Hepatocyte (in vitro differentiated cells): Measurements from ENCODE around the gene MGAT5B.

Experiments used
- EZH2 ChIP-seq: fragments of 200-600 bp; sonication (generic); IDR thresholded peaks from 2 replicates; pipeline ENCODE4 v1.6.1; 2016; ENCODE audit warnings: antibody characterized with exemption, mild to moderate bottlenecking, borderline replicate concordance
- TF ChIP-seq, protein P1 (sequence below): fragments of 200-600 bp; sonication (generic); IDR thresholded peaks from 2 replicates; pipeline ENCODE4 v1.5.1; 2016; ENCODE audit warnings: antibody characterized with exemption, mild to moderate bottlenecking; ENCODE audit not compliant: poor library complexity

DNA sequence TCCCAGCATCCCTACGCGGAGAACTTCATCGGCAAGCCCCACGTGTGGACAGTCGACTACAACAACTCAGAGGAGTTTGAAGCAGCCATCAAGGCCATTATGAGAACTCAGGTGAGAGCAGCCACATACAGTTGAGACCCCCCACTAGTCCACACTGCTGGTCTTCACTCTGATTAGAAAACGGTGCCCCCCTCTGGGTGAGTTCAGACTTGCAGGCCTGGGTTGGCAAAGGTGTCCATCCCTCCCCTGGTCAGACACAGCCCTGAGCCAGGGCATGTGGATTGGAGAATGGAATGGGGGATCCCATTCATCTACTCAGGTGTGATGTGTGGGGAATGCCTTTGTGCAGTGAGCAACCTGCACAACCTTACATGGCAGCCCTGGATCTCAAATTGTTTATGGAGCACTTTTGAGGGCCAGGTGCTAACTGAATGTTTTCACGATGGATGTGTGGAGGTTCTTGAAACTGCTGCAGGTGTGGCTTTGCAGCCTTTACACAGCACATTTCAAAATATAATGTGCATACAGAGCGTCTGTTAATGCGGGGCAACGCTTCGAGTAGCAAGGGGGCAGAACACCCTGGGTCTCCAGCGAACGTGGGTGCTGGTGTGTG lies 72.6 kb downstream of the MGAT5B start:
- TF ChIP-seq, protein P1, sequence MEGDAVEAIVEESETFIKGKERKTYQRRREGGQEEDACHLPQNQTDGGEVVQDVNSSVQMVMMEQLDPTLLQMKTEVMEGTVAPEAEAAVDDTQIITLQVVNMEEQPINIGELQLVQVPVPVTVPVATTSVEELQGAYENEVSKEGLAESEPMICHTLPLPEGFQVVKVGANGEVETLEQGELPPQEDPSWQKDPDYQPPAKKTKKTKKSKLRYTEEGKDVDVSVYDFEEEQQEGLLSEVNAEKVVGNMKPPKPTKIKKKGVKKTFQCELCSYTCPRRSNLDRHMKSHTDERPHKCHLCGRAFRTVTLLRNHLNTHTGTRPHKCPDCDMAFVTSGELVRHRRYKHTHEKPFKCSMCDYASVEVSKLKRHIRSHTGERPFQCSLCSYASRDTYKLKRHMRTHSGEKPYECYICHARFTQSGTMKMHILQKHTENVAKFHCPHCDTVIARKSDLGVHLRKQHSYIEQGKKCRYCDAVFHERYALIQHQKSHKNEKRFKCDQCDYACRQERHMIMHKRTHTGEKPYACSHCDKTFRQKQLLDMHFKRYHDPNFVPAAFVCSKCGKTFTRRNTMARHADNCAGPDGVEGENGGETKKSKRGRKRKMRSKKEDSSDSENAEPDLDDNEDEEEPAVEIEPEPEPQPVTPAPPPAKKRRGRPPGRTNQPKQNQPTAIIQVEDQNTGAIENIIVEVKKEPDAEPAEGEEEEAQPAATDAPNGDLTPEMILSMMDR, result no peak
- no peak for TF ChIP-seq EZH2
